Endothelial cell of umbilical vein (primary cell): ENCODE measurements around the gene DSCAML1. TPM values are rescaled to one million over a fixed set of nuclear protein-coding genes. Genes with fewer than 3 reads are reported as not detected.

ENCODE experiments used
- BruUV-seq: library from RNA; stranded (reverse); fragments of 400-500 nt; replicated peaks from 2 replicates; lab custom pipeline; 2021; lab: Mats Ljungman, UMichigan
- CTCF ChIA-PET: fragments of 300-600, 350-600 bp; sonication (Branson Sonifier 250); formaldehyde crosslinking; loops from one replicate; lab custom pipeline; 2021; ENCODE audit warnings: antibody characterized with exemption, inconsistent platforms; lab: Charles Lee
- POLR2A ChIA-PET: fragments of 300-600, 350-600 bp; sonication (Branson Sonifier 250); formaldehyde crosslinking; loops from one replicate; lab custom pipeline; 2021; ENCODE audit warnings: antibody characterized with exemption, inconsistent platforms; lab: Charles Lee
- DNase-seq: peaks from one replicate; pipeline ENCODE4 v3.0.0-alpha.2; 2011; ENCODE audit warnings: low read depth, low spot score
- FAIRE-seq: peaks from 2 replicates; lab custom pipeline; 2011; peaks lifted over from hg19 to GRCh38; lab: Jason Lieb, UNC
- H2AFZ ChIP-seq: 2 replicates; pipeline ENCODE4 v1.6.0; 2012; ENCODE audit warnings: low read depth, low read length, control low read depth, inconsistent platforms
- H3K27ac ChIP-seq: 2 replicates; pipeline ENCODE4 v1.5.1; 2011; ENCODE audit warnings: low read depth, mild to moderate bottlenecking, control low read depth, low read length, moderate library complexity; ENCODE audit not compliant: insufficient read depth
- H3K27me3 ChIP-seq, 2 experiments: 2 replicates each; pipeline versions ENCODE4 v1.6.0 to v1.6.1; 2011; ENCODE audit warnings: low read length in 2 of 2, mixed read lengths in 1 of 2; ENCODE audit not compliant: control insufficient read depth in 2 of 2, insufficient read depth in 2 of 2
- H3K36me3 ChIP-seq, 2 experiments: 2 replicates in 1 of 2; 3 replicates in 1 of 2; pipeline ENCODE4 v1.5.1; 2011; ENCODE audit warnings: low read length in 2 of 2, mild to moderate bottlenecking in 1 of 2, moderate library complexity in 1 of 2; ENCODE audit not compliant: control insufficient read depth in 2 of 2, insufficient read depth in 2 of 2; ENCODE audit errors: extremely low read depth in 1 of 2
- H3K4me1 ChIP-seq: 3 replicates; pipeline ENCODE4 v1.5.1; 2011; ENCODE audit warnings: mild to moderate bottlenecking, low read length; ENCODE audit not compliant: control insufficient read depth, insufficient read depth; ENCODE audit errors: extremely low read depth
- H3K4me2 ChIP-seq: 2 replicates; pipeline ENCODE4 v1.6.1; 2011; ENCODE audit warnings: low read length, control low read depth, mixed read lengths; ENCODE audit not compliant: insufficient read depth
- H3K4me3 ChIP-seq, 3 experiments: fragments of 200-600 bp in 1 of 3; sonication (generic), shearing (Covaris generic) in 1 of 3; replicated peaks in 1 of 3; 2 replicates each; pipeline ENCODE4 v1.5.1; 2011 to 2016; ENCODE audit warnings: control low read depth in 3 of 3, low read length in 3 of 3, mild to moderate bottlenecking in 2 of 3, inconsistent platforms in 1 of 3, low read depth in 1 of 3, moderate library complexity in 1 of 3; ENCODE audit not compliant: insufficient read depth in 1 of 3
- H3K79me2 ChIP-seq: 2 replicates; pipeline ENCODE4 v1.6.0; 2012; ENCODE audit warnings: low read length, inconsistent platforms; ENCODE audit not compliant: control insufficient read depth, insufficient read depth
- H3K9ac ChIP-seq: replicated peaks from 2 replicates; pipeline ENCODE3; 2011; ENCODE audit warnings: low read length, control low read depth; ENCODE audit not compliant: insufficient read depth; ENCODE audit errors: extremely low read depth
- H3K9me1 ChIP-seq: replicated peaks from 3 replicates; pipeline ENCODE4 v1.6.0; 2011; ENCODE audit warnings: mild to moderate bottlenecking, low read length; ENCODE audit not compliant: control insufficient read depth, insufficient read depth; ENCODE audit errors: extremely low read depth
- H3K9me3 ChIP-seq: replicated peaks from 2 replicates; pipeline ENCODE4 v1.5.1; 2012; ENCODE audit warnings: low read length, inconsistent platforms; ENCODE audit not compliant: control insufficient read depth, insufficient read depth
- H4K20me1 ChIP-seq: replicated peaks from 2 replicates; pipeline ENCODE3; 2011; ENCODE audit warnings: mild to moderate bottlenecking, low read length; ENCODE audit not compliant: control insufficient read depth, insufficient read depth; ENCODE audit errors: extremely low read depth
- EZH2 ChIP-seq: IDR thresholded peaks from 2 replicates; pipeline ENCODE4 v1.6.1; 2012; ENCODE audit warnings: borderline replicate concordance, low read depth, mild to moderate bottlenecking, moderate library complexity, low read length, inconsistent platforms; ENCODE audit not compliant: severe bottlenecking
- FOS ChIP-seq: IDR thresholded peaks from 2 replicates; pipeline ENCODE4 v1.6.1; 2011; ENCODE audit warnings: mild to moderate bottlenecking, low read length, moderate library complexity, borderline replicate concordance; ENCODE audit not compliant: insufficient read depth
- GATA2 ChIP-seq: IDR thresholded peaks from 2 replicates; pipeline ENCODE4 v1.7.0; 2011; ENCODE audit warnings: low read depth, mild to moderate bottlenecking, moderate library complexity, mixed read lengths, low read length; ENCODE audit not compliant: insufficient read length, insufficient read depth
- JUN ChIP-seq: IDR thresholded peaks from 2 replicates; pipeline ENCODE4 v1.6.1; 2011; ENCODE audit warnings: borderline replicate concordance, low read depth; ENCODE audit not compliant: insufficient read length, insufficient read depth
- MAX ChIP-seq: IDR thresholded peaks from 2 replicates; pipeline ENCODE4 v1.6.1; 2011; ENCODE audit not compliant: insufficient read depth, insufficient read length
- MYC ChIP-seq: IDR thresholded peaks from one replicate; pipeline ENCODE4 v1.6.1; 2011; ENCODE audit warnings: mild to moderate bottlenecking, low read depth, low read length
- POLR2A ChIP-seq: IDR thresholded peaks from 2 replicates; pipeline ENCODE4 v1.6.1; 2012; ENCODE audit warnings: low read depth, mild to moderate bottlenecking, control low read depth, low read length
- POLR2AphosphoS5 ChIP-seq: IDR thresholded peaks from 2 replicates; pipeline ENCODE4 v1.6.1; 2012; ENCODE audit warnings: low read depth, mild to moderate bottlenecking, control low read depth, low read length, moderate library complexity; ENCODE audit not compliant: insufficient read depth
- dilution Hi-C: fragments of 300-500 bp; cut with MboI; formaldehyde crosslinking; loops from one replicate; pipeline ENCODE4 v1.15.0; 2019; ENCODE audit warnings: low sequenced_read_pairs; ENCODE audit not compliant: extremely low pct_ligation_motif_present
- intact Hi-C: fragments of 100-400 bp; cut with micrococcal nuclease; formaldehyde crosslinking; loops from one replicate; pipeline ENCODE4 v1.10.0; 2022
- polyA plus RNA-seq, 4 experiments: library from polyadenylated mRNA; depleted of rRNA in 3 of 4; stranded (reverse) in 3 of 4; unstranded in 1 of 4; fragments of >200 nt; gene quantifications; 2 replicates each; pipeline versions ENCODE4 v1.2.1 to v1.2.3, GENCODE V29; 2011 to 2012; ENCODE audit warnings: missing spikeins in 1 of 4
- total RNA-seq: library from RNA; stranded (reverse); gene quantifications from 2 replicates; pipeline ENCODE4 v1.2.3, GENCODE V29; 2021
- TF ChIP-seq, protein P1 (sequence below), 2 donors: IDR thresholded peaks; 1 replicate in 1 of 2; 2 replicates in 1 of 2; pipeline ENCODE4 v1.5.1; 2011; ENCODE audit warnings: low read length in 2 of 2, mild to moderate bottlenecking in 2 of 2, moderate library complexity in 2 of 2, control low read depth in 1 of 2, inconsistent platforms in 1 of 2, low read depth in 1 of 2; ENCODE audit not compliant: insufficient read depth in 1 of 2; ENCODE audit errors: extremely low read depth in 1 of 2

The DSCAML1 gene
- total and polyA plus RNA-seq, 2 donors (not counting 3 experiments of a cell fraction or from before 2014, with no cell fraction given), result not detected

DNA sequence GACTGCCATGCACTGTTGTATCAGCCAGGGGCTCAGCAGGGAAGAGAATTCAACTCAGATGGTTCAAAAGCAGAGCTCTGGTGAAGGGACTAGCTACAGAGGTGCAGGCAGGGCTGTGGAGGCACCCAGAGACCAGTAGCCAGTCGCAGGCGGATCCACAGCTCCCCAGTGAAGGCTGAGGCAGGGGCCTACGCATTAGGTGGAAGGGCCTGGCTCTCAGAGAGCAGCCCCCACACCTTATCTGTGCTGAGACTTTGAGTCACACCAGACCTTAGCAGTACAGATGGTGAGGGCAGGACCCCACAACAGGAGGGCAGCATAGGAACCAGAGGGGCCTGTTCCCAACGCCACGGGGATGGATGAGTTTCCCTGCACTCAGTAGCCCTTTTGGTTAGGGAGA lies 189.6 kb downstream of the DSCAML1 start:
- CTCF ChIA-PET, result no interaction called here
- H3K79me2 ChIP-seq, result no peaks in the 10 kb centered on the region
- TF ChIP-seq JUN (no peak), EZH2 (no peak), MAX (no peak), GATA2 (no peak), POLR2A (no peak), FOS (no peak), POLR2AphosphoS5 (no peak), MYC (no peak)
- TF ChIP-seq, protein P1, sequence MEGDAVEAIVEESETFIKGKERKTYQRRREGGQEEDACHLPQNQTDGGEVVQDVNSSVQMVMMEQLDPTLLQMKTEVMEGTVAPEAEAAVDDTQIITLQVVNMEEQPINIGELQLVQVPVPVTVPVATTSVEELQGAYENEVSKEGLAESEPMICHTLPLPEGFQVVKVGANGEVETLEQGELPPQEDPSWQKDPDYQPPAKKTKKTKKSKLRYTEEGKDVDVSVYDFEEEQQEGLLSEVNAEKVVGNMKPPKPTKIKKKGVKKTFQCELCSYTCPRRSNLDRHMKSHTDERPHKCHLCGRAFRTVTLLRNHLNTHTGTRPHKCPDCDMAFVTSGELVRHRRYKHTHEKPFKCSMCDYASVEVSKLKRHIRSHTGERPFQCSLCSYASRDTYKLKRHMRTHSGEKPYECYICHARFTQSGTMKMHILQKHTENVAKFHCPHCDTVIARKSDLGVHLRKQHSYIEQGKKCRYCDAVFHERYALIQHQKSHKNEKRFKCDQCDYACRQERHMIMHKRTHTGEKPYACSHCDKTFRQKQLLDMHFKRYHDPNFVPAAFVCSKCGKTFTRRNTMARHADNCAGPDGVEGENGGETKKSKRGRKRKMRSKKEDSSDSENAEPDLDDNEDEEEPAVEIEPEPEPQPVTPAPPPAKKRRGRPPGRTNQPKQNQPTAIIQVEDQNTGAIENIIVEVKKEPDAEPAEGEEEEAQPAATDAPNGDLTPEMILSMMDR (IDR thresholded peaks at IDR 0.05; ENCODE audit: extremely low read depth in 1 of 2, insufficient read depth in 1 of 2, low read depth in 1 of 2, low read length in 2 of 2), result no peak
- H2AFZ ChIP-seq, result no peak overlapping the region
- H3K36me3 ChIP-seq, result no peaks in the 10 kb centered on the region
- intact Hi-C loops (no loop called here), dilution Hi-C loops (no loop called here)
- no peak for DNase-seq
- H3K9ac ChIP-seq, result no peak overlapping the region
- no peaks in the 10 kb centered on the region for H3K27me3 ChIP-seq
- no peaks in the 10 kb centered on the region for H3K9me1 ChIP-seq
- H3K4me2 ChIP-seq, result no peak overlapping the region
- no peaks in the 10 kb centered on the region for H3K9me3 ChIP-seq
- POLR2A ChIA-PET, result no interaction called here
- FAIRE-seq, result no peak
- H3K27ac ChIP-seq, result no peak overlapping the region
- no peaks in the 10 kb centered on the region for H3K4me1 ChIP-seq
- no peaks in the 10 kb centered on the region for H4K20me1 ChIP-seq
- no peak overlapping the region for H3K4me3 ChIP-seq
- no TSS peak for BruUV-seq
